ENCODE measurements around the gene GSTM2. TPM values are rescaled to one million over a fixed set of nuclear protein-coding genes. Genes with fewer than 3 reads are reported as not detected.

The GSTM2 gene
- total RNA-seq, 2 experiments from 2014 or later = 0.38 to 0.76 TPM

DNA sequence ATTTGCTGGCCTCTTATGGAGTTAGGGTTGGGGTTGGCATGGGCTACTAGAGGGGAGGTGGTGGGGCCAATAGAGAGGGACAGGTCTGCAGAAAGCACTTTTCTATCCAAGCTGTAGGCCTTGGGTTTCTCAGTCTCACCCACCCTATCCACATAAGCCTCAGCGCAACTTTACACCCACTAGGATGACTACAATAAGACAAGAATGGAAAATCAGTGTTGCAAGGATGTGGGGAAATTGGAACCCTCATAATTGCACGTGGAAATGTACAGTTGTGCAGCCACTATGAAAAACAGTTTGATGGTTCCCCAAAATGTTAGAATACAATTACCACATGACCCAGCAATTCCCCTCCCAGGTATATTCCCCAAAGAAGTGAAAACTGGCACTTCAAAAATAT is 26.0 kb upstream of the GSTM2 start:
- POLR2A ChIA-PET = no interaction called here

DNA sequence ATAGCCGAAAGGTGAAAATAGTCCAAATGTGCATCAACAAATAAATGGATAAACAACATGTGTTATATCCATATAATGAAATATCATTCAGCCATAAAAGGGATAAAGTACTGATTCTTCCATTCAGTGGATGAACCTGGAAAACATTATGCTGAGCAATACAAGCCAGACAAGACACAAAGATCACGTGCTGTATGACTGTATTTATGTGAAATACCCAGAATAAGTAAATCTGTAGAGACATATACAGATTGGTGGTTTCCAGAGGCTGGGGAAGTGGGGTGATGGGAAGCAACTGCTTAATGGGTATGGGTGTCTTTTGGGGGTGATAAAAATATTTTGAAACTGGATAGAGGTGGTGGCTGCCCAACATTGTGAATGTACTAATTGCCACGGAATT is 25.2 kb upstream of the GSTM2 start:
- Histone ChIP-seq H3K4me3 (ENCODE audit: low read depth, low read length, poor library complexity, severe bottlenecking) (no peak overlapping the region), H2AFZ (ENCODE audit: low read length) (no peak overlapping the region), H3K27ac (ENCODE audit: low read depth, low read length, poor library complexity, severe bottlenecking) (no peak overlapping the region), H3K4me2 (ENCODE audit: low read length) (no peak overlapping the region), H3K79me2 (ENCODE audit: insufficient read depth, low read depth, low read length) (no peaks in the 10 kb centered on the region), H4K20me1 (ENCODE audit: insufficient read depth, low read length) (no peaks in the 10 kb centered on the region), H3K9me2 (ENCODE audit: insufficient read depth, low read length) (no peaks in the 10 kb centered on the region), H3K9me3 (ENCODE audit: low read length) (no peaks in the 10 kb centered on the region), H3K36me3 (ENCODE audit: insufficient read depth, low read length) (no peaks in the 10 kb centered on the region), H3K4me1 (ENCODE audit: insufficient read depth, low read length, poor library complexity, severe bottlenecking) (no peaks in the 10 kb centered on the region)
- POLR2A ChIA-PET = no interaction called here
- CTCF ChIA-PET (ENCODE audit: unreplicated experiment) = interaction anchor here (0.7 kb wide), 1 partner anchor 337 kb away, joined by 3 read pairs; no protein-coding TSS in a partner anchor
- intact Hi-C loops (cut with micrococcal nuclease; ENCODE audit: unreplicated experiment) = loop anchor here (5.0 kb wide), 2 partner anchors 130 to 340 kb away; partner anchors contain the start of gene AHCYL1
- no TSS peak for BruUV-seq (replicated peaks)
- DNase-seq (ENCODE audit: low spot score) = no peak
- TF ChIP-seq CTCF (conservative IDR thresholded peaks at IDR 0.05; ENCODE audit: low read length) = no peak
- no peak for TF ChIP-seq EZH2phosphoT487 (IDR thresholded peaks at IDR 0.05; ENCODE audit: borderline replicate concordance, low read depth, low read length)

More for the DNA sequence above, 26.0 kb upstream of the GSTM2 start:
- intact Hi-C loops (cut with micrococcal nuclease; ENCODE audit: unreplicated experiment) = loop anchor here (5.0 kb wide), 2 partner anchors 130 to 340 kb away; partner anchors contain the start of gene AHCYL1
- Histone ChIP-seq H3K4me1 (ENCODE audit: insufficient read depth, low read length, poor library complexity, severe bottlenecking) (no peaks in the 10 kb centered on the region), H3K9me2 (ENCODE audit: insufficient read depth, low read length) (no peaks in the 10 kb centered on the region), H3K27ac (ENCODE audit: low read depth, low read length, poor library complexity, severe bottlenecking) (no peak overlapping the region), H2AFZ (ENCODE audit: low read length) (no peak overlapping the region), H3K79me2 (ENCODE audit: insufficient read depth, low read depth, low read length) (no peaks in the 10 kb centered on the region), H3K9me3 (ENCODE audit: low read length) (no peaks in the 10 kb centered on the region), H3K4me3 (ENCODE audit: low read depth, low read length, poor library complexity, severe bottlenecking) (no peak overlapping the region), H4K20me1 (ENCODE audit: insufficient read depth, low read length) (no peaks in the 10 kb centered on the region), H3K36me3 (ENCODE audit: insufficient read depth, low read length) (no peaks in the 10 kb centered on the region), H3K4me2 (ENCODE audit: low read length) (no peak overlapping the region)
- DNase-seq (ENCODE audit: low spot score) = no peak
- no TSS peak for BruUV-seq (replicated peaks)
- TF ChIP-seq EZH2phosphoT487 (IDR thresholded peaks at IDR 0.05; ENCODE audit: borderline replicate concordance, low read depth, low read length) = no peak
- TF ChIP-seq CTCF (conservative IDR thresholded peaks at IDR 0.05; ENCODE audit: low read length) = no peak
- CTCF ChIA-PET (ENCODE audit: unreplicated experiment) = interaction anchor here (1.4 to 2.7 kb wide), 3 partner anchors 95 to 342 kb away, joined by 4 to 20 read pairs (median 14); partner anchors contain the start of gene AHCYL1
